DND-41 (cell line): ENCODE results near the gene LHFPL2.

ENCODE experiments used
- CTCF ChIP-seq: IDR thresholded peaks from 2 replicates; pipeline ENCODE4 v1.5.1; 2012; ENCODE audit warnings: borderline replicate concordance, low read length, moderate library complexity, mild to moderate bottlenecking; ENCODE audit not compliant: poor library complexity, severe bottlenecking; ENCODE audit errors: extremely low read depth
- EZH2 ChIP-seq: IDR thresholded peaks from 3 replicates; pipeline ENCODE4 v1.6.1; 2012; ENCODE audit warnings: borderline replicate concordance, low read depth, mild to moderate bottlenecking, moderate library complexity, low read length, inconsistent platforms; ENCODE audit not compliant: severe bottlenecking

GRCh38 chr5:78543916-78544315 is 104.7 kb downstream of the LHFPL2 start:
- TF ChIP-seq CTCF = no peak
- no peak for TF ChIP-seq EZH2
